ENCODE data around the gene OR2AT4.
"Not testable (repeated sequence)": the region's sequence is repeated elsewhere in the genome, so short reads cannot be mapped to it uniquely, and the experiment has no call there.

OR2AT4 gene

GRCh38 chr11:75105967-75106681 lies 9.4 kb upstream of the OR2AT4 start:
- DNase-seq; intact Hi-C loops (cut with DNase I): not testable (repeated sequence)

GRCh38 chr11:75105462-75105925 lies 8.8 kb upstream of the OR2AT4 start:
- DNase-seq = no peak
- intact Hi-C loops (cut with DNase I) = no loop called here

GRCh38 chr11:75103380-75104026 lies 6.8 kb upstream of the OR2AT4 start:
- peak in 3 of 42 donors; percentile 1 to 37 (median 11) for DNase-seq
- intact Hi-C loops (cut with DNase I) = no loop called here

GRCh38 chr11:75101424-75102128 lies 4.9 kb upstream of the OR2AT4 start:
- intact Hi-C loops (cut with DNase I) = no loop called here

GRCh38 chr11:75100314-75100713 lies 3.6 kb upstream of the OR2AT4 start:
- DNase-seq = no peak

More at GRCh38 chr11:75101424-75102128, 4.9 kb upstream of the OR2AT4 start:
- DNase-seq = no peak

GRCh38 chr11:75099635-75100034 lies 3.0 kb upstream of the OR2AT4 start:
- DNase-seq = no peak
- intact Hi-C loops (cut with DNase I) = no loop called here

More at GRCh38 chr11:75100314-75100713, 3.6 kb upstream of the OR2AT4 start:
- intact Hi-C loops (cut with DNase I) = no loop called here

GRCh38 chr11:75098835-75099439 lies 2.3 kb upstream of the OR2AT4 start:
- DNase-seq; intact Hi-C loops (cut with DNase I): not testable (repeated sequence)

- intact Hi-C loops (cut with DNase I) = not testable (repeated sequence)
Observed at GRCh38 chr11:75098181-75098580, 1.5 kb upstream of the OR2AT4 start.

GRCh38 chr11:75097173-75097557 lies 489 bp upstream of the OR2AT4 start:
- DNase-seq = no peak
- intact Hi-C loops (cut with DNase I) = no loop called here

More at GRCh38 chr11:75098181-75098580, 1.5 kb upstream of the OR2AT4 start:
- not testable (repeated sequence) for DNase-seq

- DNase-seq; intact Hi-C loops (cut with DNase I): not testable (repeated sequence)
Observed at GRCh38 chr11:75094382-75094781, 2.3 kb downstream of the OR2AT4 start.

- no peak for DNase-seq
- intact Hi-C loops (cut with DNase I) = no loop called here
Observed at GRCh38 chr11:75090671-75091177, 6.0 kb downstream of the OR2AT4 start.

GRCh38 chr11:75087319-75088305 lies 9.1 kb downstream of the OR2AT4 start:
- DNase-seq = no peak
- intact Hi-C loops (cut with DNase I) = no loop called here

GRCh38 chr11:75084883-75085282 lies 11.8 kb downstream of the OR2AT4 start:
- intact Hi-C loops (cut with DNase I) = no loop called here
- DNase-seq = no peak

- intact Hi-C loops (cut with DNase I) = no loop called here
Observed at GRCh38 chr11:75083217-75083605, 13.5 kb downstream of the OR2AT4 start.

GRCh38 chr11:75082601-75083216 lies 14.0 kb downstream of the OR2AT4 start:
- intact Hi-C loops (cut with DNase I) = no loop called here
- no peak for DNase-seq

More at GRCh38 chr11:75083217-75083605, 13.5 kb downstream of the OR2AT4 start:
- DNase-seq = no peak

- no peak for DNase-seq
- intact Hi-C loops (cut with DNase I) = no loop called here
Observed at GRCh38 chr11:75079546-75079945, 17.1 kb downstream of the OR2AT4 start.

- intact Hi-C loops (cut with DNase I) = no loop called here
- no peak for DNase-seq
Observed at GRCh38 chr11:75078233-75078632, 18.4 kb downstream of the OR2AT4 start.

GRCh38 chr11:75077316-75077715 lies 19.4 kb downstream of the OR2AT4 start:
- intact Hi-C loops (cut with DNase I) = no loop called here
- DNase-seq = peak in 11 of 42 donors; percentile 6 to 52 (median 14)
